BJ (cell line): ENCODE data around the gene IGSF11. TPM values are rescaled to one million over a fixed set of nuclear protein-coding genes. Genes with fewer than 3 reads are reported as not detected.
"Not testable (repeated sequence)": the region's sequence is repeated elsewhere in the genome, so short reads cannot be mapped to it uniquely, and the experiment has no call there.

Source experiments
- CTCF ChIA-PET: fragments of 350-600 bp; formaldehyde crosslinking; extraction: SDS; loops from one replicate; lab custom pipeline; 2021; ENCODE audit warnings: antibody characterized with exemption, inconsistent platforms; lab: Yijun Ruan, JAX
- POLR2A ChIA-PET: fragments of 300-600 bp; sonication (Branson Sonifier 250); formaldehyde crosslinking; extraction: SDS; loops from one replicate; lab custom pipeline; 2021; ENCODE audit warnings: antibody characterized with exemption; lab: Charles Lee
- DNase-seq: peaks from one replicate; pipeline ENCODE4 v3.0.0-alpha.2; 2011; ENCODE audit warnings: low read depth
- H3K27me3 ChIP-seq: 2 replicates; pipeline ENCODE4 v1.6.0; 2011; ENCODE audit warnings: low read length; ENCODE audit not compliant: control insufficient read depth, insufficient read depth
- H3K36me3 ChIP-seq: 2 replicates; pipeline ENCODE4 v1.5.1; 2011; ENCODE audit warnings: low read length; ENCODE audit not compliant: control insufficient read depth, insufficient read depth
- H3K4me3 ChIP-seq: 2 replicates; pipeline ENCODE4 v1.5.1; 2011; ENCODE audit warnings: low read depth, mild to moderate bottlenecking, control low read depth, low read length
- polyA plus RNA-seq: library from polyadenylated mRNA; depleted of rRNA; stranded (reverse); fragments of >200 nt; gene quantifications from 2 replicates; pipeline ENCODE4 v1.2.3, GENCODE V29; 2011; rRNA removed
- TF ChIP-seq, protein P1 (sequence below): IDR thresholded peaks from 2 replicates; pipeline ENCODE4 v1.5.1; 2011; ENCODE audit warnings: low read depth, mild to moderate bottlenecking, control low read depth, inconsistent platforms, low read length, moderate library complexity; ENCODE audit not compliant: insufficient read depth

IGSF11 gene
- polyA plus RNA-seq, 1 experiment, result 0.20 TPM

DNA sequence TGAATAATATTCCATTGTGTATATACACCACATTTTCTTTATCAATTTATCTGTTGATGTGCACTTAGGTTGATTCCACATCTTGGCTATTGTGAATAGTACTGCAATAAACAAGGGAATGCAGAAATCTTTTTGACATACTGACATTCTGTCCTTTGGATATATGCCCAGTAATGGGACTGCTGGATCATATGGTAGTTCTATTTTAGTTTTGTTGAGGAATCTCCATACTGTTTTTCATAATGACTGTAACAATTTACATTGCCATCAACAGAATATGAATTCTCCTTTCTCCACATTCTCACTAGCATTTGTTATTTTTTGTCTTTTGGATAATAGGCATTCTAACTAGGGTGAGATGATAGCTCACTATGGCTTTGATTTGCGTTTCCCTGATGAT, 174.7 kb downstream of the IGSF11 start:
- POLR2A ChIA-PET, result no interaction called here
- CTCF ChIA-PET, result interaction anchor here (1.2 kb wide), 1 partner anchor 22 kb away, joined by 5 read pairs; no protein-coding TSS in a partner anchor
- no peak overlapping the region for H3K4me3 ChIP-seq

DNA sequence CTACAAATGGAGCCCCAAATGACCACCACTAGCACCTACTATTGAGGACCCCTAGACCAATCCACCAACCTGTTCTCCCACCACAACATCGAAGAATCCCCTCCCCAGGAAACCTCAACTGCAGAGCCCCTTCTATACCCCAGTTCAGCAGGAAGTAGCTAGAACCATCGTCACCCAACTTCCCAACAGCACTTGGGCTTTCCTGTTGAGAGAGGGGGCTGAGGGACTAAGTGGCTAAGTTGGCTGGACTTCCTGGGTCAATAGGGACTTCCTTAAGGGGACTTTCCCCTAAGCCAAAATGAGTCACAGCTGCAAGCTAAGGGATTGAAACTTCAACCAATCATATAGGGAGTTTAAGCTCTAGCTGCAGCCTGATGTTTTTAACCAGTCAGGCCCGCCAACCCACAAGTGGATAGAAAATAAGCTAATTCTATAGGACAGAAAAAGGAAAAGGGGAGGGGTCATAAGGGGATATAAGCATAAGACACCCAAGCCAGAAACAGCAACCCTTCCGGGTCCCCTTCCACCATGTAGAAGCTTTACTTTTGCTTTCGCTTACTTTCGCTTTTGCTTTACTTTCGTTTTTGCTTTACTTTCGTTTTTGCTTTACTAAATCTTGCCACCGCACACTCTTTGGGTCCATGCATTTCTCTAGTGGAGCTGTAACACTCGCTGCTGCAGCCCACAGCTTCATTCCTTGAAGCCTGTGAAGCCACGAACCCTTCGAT, 183.0 kb downstream of the IGSF11 start:
- DNase-seq, H3K27me3 ChIP-seq, H3K4me3 ChIP-seq, H3K36me3 ChIP-seq, POLR2A ChIA-PET, CTCF ChIA-PET: not testable (repeated sequence)

More for the DNA sequence above, 174.7 kb downstream of the IGSF11 start:
- Histone ChIP-seq H3K36me3 (no peaks in the 10 kb centered on the region), H3K27me3 (no peaks in the 10 kb centered on the region)
- no peak for DNase-seq
- TF ChIP-seq, protein P1, sequence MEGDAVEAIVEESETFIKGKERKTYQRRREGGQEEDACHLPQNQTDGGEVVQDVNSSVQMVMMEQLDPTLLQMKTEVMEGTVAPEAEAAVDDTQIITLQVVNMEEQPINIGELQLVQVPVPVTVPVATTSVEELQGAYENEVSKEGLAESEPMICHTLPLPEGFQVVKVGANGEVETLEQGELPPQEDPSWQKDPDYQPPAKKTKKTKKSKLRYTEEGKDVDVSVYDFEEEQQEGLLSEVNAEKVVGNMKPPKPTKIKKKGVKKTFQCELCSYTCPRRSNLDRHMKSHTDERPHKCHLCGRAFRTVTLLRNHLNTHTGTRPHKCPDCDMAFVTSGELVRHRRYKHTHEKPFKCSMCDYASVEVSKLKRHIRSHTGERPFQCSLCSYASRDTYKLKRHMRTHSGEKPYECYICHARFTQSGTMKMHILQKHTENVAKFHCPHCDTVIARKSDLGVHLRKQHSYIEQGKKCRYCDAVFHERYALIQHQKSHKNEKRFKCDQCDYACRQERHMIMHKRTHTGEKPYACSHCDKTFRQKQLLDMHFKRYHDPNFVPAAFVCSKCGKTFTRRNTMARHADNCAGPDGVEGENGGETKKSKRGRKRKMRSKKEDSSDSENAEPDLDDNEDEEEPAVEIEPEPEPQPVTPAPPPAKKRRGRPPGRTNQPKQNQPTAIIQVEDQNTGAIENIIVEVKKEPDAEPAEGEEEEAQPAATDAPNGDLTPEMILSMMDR, result no peak

DNA sequence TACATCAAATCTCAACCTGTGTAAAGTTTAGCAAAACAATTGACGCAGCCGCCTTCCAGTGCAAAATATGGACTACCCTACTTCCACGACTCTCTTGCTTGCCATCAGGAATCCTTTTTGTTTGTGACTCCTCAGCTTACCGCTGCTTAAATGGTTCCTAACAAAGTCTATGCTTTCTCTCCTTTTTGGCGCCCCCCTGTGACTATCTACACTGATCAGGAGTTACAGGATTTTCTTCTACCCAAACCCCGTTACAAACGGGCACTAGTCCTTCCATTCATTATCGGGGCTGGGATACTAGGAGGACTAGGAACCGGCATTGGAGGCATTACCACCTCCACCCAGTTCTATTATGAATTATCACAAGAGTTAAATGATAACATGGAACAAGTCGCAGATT, 184.0 kb downstream of the IGSF11 start:
- Histone ChIP-seq H3K36me3 (no peaks in the 10 kb centered on the region), H3K27me3 (no peaks in the 10 kb centered on the region), H3K4me3 (no peak overlapping the region)
- no peak for DNase-seq
- TF ChIP-seq, protein P1, result no peak
- ChIA-PET POLR2A (no interaction called here), CTCF (no interaction called here)

Other genes with a start within 250 kb of the IGSF11 start
- not detected in 2 replicates for gene TEX55, start 111.3 kb upstream of the IGSF11 start, polyA plus RNA-seq
- gene UPK1B, start 138.8 kb upstream of the IGSF11 start, polyA plus RNA-seq, result 0.05 TPM in 1 of 2 replicates, not detected in the other
- gene B4GALT4, start 206.0 kb upstream of the IGSF11 start, polyA plus RNA-seq, result 20.9 and 30.2 TPM in 2 replicates